WTC11 (cell line): Measurements from ENCODE around the gene SMOC1. TPM values are rescaled to one million over a fixed set of nuclear protein-coding genes. Genes with fewer than 3 reads are reported as not detected.

Experiments
- ATAC-seq: fragments of 200-7000 bp; cut with Tn5 transposase; 2 replicates; pipeline ENCODE4 v1.10.0; 2021; ENCODE audit warnings: mild to moderate bottlenecking, moderate library complexity
- CTCF ChIA-PET: fragments of 300-600 bp; sonication (Branson Sonifier 250); formaldehyde crosslinking; loops from one replicate; lab custom pipeline; 2021; ENCODE audit warnings: antibody characterized with exemption; lab: Charles Lee
- POLR2A ChIA-PET: fragments of 350-600 bp; sonication (Branson Sonifier 250); formaldehyde crosslinking; loops from one replicate; lab custom pipeline; 2021; ENCODE audit warnings: antibody characterized with exemption; lab: Charles Lee
- DNase-seq: peaks from one replicate; pipeline ENCODE4 v3.0.0; 2021; ENCODE audit warnings: low spot score
- H3K27ac Mint-ChIP-seq: 2 replicates; pipeline ENCODE4 v1.8.0; 2021; ENCODE audit warnings: mixed read lengths
- H3K27me3 Mint-ChIP-seq: 2 replicates; pipeline ENCODE4 v1.8.0; 2021; ENCODE audit warnings: low read depth, mild to moderate bottlenecking, moderate library complexity, mixed read lengths
- H3K36me3 Mint-ChIP-seq: 2 replicates; pipeline ENCODE4 v1.8.0; 2021; ENCODE audit warnings: mixed read lengths
- H3K4me1 Mint-ChIP-seq: 2 replicates; pipeline ENCODE4 v1.8.0; 2022; ENCODE audit warnings: mixed read lengths
- H3K4me3 Mint-ChIP-seq: 2 replicates; pipeline ENCODE4 v1.8.0; 2021; ENCODE audit warnings: mild to moderate bottlenecking, moderate library complexity, mixed read lengths
- H3K9me3 Mint-ChIP-seq: 2 replicates; pipeline ENCODE4 v1.8.0; 2021; ENCODE audit warnings: mixed read lengths
- IRF2 ChIP-seq: sonication (generic); formaldehyde crosslinking; IDR thresholded peaks from 2 replicates; pipeline ENCODE4 v1.8.0; 2022; ENCODE audit warnings: low read depth, missing genetic modification reagents, borderline replicate concordance
- KAT7 ChIP-seq: sonication (generic); formaldehyde crosslinking; IDR thresholded peaks from 2 replicates; pipeline ENCODE4 v1.8.1; 2023; ENCODE audit warnings: missing genetic modification reagents, mild to moderate bottlenecking, borderline replicate concordance
- RELA ChIP-seq: sonication (generic); formaldehyde crosslinking; IDR thresholded peaks from 2 replicates; pipeline ENCODE4 v1.8.1; 2022; ENCODE audit warnings: missing genetic modification reagents, mild to moderate bottlenecking, borderline replicate concordance
- SMAD4 ChIP-seq: sonication (generic); formaldehyde crosslinking; IDR thresholded peaks from 2 replicates; pipeline ENCODE4 v1.8.0; 2022; ENCODE audit warnings: mild to moderate bottlenecking, missing genetic modification reagents
- SOX15 ChIP-seq: fragments of 250-450 bp; sonication (Bioruptor Pico); IDR thresholded peaks from 2 replicates; pipeline ENCODE4 v1.9.0; 2021; ENCODE audit warnings: mild to moderate bottlenecking
- total RNA-seq: library from RNA; stranded (reverse); gene quantifications from 3 replicates; pipeline ENCODE4 v1.2.3, GENCODE V29; 2021
- TF ChIP-seq, protein P1 (sequence below): fragments of 250-450 bp; sonication (Bioruptor Pico); IDR thresholded peaks from 2 replicates; pipeline ENCODE4 v1.9.0; 2021; ENCODE audit warnings: mild to moderate bottlenecking
- TF ChIP-seq, protein P2 (sequence below): sonication (generic); formaldehyde crosslinking; conservative IDR thresholded peaks from 2 replicates; pipeline ENCODE4 v1.8.1; 2022; ENCODE audit warnings: mild to moderate bottlenecking, missing genetic modification reagents
- TF ChIP-seq, protein P3 (sequence below): sonication (generic); formaldehyde crosslinking; IDR thresholded peaks from 2 replicates; pipeline ENCODE4 v1.8.1; 2023; ENCODE audit warnings: mild to moderate bottlenecking, missing genetic modification reagents, moderate library complexity
- TF ChIP-seq, protein P4 (sequence below): sonication (generic); formaldehyde crosslinking; IDR thresholded peaks from 2 replicates; pipeline ENCODE4 v1.8.0; 2023; ENCODE audit warnings: missing genetic modification reagents
- TF ChIP-seq, protein P5 (sequence below): sonication (generic); formaldehyde crosslinking; IDR thresholded peaks from 2 replicates; pipeline ENCODE4 v1.8.1; 2022; ENCODE audit warnings: low read depth, mild to moderate bottlenecking, moderate library complexity, missing genetic modification reagents, borderline replicate concordance
- TF ChIP-seq, protein P6 (sequence below): sonication (generic); formaldehyde crosslinking; IDR thresholded peaks from 2 replicates; pipeline ENCODE4 v1.8.1; 2022; ENCODE audit warnings: mild to moderate bottlenecking, moderate library complexity, missing genetic modification reagents
- TF ChIP-seq, protein P7 (sequence below): fragments of 250-450 bp; sonication (Bioruptor Pico); IDR thresholded peaks from 2 replicates; pipeline ENCODE4 v1.9.0; 2021; ENCODE audit warnings: mild to moderate bottlenecking
- TF ChIP-seq, protein P8 (sequence below): sonication (generic); formaldehyde crosslinking; IDR thresholded peaks from 2 replicates; pipeline ENCODE4 v1.8.1; 2023; ENCODE audit warnings: mild to moderate bottlenecking, missing genetic modification reagents, borderline replicate concordance

Gene SMOC1
- total RNA-seq, 1 experiment from 2014 or later = 1.1 TPM

DNA sequence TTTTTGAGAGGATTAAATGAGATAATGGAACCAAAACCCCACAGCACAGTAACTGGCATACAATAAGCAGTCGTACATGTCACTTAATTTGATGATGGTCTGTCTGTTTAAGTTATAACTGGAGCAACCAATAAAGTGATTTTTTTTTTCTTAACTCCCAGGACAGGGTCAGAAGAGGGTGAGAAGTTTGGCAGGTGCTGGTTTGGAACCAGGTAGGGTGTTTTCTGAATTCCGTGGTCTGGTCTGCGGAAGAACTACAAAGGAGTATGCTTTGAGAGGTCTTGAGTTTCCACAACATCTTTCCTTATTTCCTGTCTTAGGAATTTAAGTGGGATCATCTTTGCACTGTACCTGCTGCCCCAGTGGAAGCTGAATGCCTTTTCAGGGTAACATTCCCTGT, 197.8 kb downstream of the SMOC1 start:
- H3K27me3 Mint-ChIP-seq = peaks cover 3% of the 10 kb centered on the region; the same call in 1 of the 2 replicates

More for the DNA sequence above, 197.8 kb downstream of the SMOC1 start:
- Mint-ChIP-seq H3K27ac (no peak overlapping the region), H3K4me3 (no peak overlapping the region), H3K9me3 (no peaks in the 10 kb centered on the region), H3K36me3 (no peaks in the 10 kb centered on the region), H3K4me1 (peaks cover 18% of the 10 kb centered on the region)
- DNase-seq (no peak), ATAC-seq (no peak)
- TF ChIP-seq, protein P1, sequence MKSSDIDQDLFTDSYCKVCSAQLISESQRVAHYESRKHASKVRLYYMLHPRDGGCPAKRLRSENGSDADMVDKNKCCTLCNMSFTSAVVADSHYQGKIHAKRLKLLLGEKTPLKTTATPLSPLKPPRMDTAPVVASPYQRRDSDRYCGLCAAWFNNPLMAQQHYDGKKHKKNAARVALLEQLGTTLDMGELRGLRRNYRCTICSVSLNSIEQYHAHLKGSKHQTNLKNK (CRISPR knock-in tag) = no peak
- TF ChIP-seq IRF2 (CRISPR knock-in tag) = no peak
- TF ChIP-seq, protein P2, sequence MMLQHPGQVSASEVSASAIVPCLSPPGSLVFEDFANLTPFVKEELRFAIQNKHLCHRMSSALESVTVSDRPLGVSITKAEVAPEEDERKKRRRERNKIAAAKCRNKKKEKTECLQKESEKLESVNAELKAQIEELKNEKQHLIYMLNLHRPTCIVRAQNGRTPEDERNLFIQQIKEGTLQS = no peak
- no peak for TF ChIP-seq KAT7 (CRISPR knock-in tag)
- TF ChIP-seq, protein P3, sequence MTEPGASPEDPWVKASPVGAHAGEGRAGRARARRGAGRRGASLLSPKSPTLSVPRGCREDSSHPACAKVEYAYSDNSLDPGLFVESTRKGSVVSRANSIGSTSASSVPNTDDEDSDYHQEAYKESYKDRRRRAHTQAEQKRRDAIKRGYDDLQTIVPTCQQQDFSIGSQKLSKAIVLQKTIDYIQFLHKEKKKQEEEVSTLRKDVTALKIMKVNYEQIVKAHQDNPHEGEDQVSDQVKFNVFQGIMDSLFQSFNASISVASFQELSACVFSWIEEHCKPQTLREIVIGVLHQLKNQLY (CRISPR knock-in tag) = no peak
- TF ChIP-seq RELA (CRISPR knock-in tag) = no peak
- TF ChIP-seq, protein P4, sequence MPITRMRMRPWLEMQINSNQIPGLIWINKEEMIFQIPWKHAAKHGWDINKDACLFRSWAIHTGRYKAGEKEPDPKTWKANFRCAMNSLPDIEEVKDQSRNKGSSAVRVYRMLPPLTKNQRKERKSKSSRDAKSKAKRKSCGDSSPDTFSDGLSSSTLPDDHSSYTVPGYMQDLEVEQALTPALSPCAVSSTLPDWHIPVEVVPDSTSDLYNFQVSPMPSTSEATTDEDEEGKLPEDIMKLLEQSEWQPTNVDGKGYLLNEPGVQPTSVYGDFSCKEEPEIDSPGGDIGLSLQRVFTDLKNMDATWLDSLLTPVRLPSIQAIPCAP (CRISPR knock-in tag) = no peak
- TF ChIP-seq, protein P5, sequence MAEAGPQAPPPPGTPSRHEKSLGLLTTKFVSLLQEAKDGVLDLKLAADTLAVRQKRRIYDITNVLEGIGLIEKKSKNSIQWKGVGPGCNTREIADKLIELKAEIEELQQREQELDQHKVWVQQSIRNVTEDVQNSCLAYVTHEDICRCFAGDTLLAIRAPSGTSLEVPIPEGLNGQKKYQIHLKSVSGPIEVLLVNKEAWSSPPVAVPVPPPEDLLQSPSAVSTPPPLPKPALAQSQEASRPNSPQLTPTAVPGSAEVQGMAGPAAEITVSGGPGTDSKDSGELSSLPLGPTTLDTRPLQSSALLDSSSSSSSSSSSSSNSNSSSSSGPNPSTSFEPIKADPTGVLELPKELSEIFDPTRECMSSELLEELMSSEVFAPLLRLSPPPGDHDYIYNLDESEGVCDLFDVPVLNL (CRISPR knock-in tag) = no peak
- TF ChIP-seq SOX15 (CRISPR knock-in tag) = no peak
- no peak for TF ChIP-seq SMAD4 (CRISPR knock-in tag)
- TF ChIP-seq, protein P6, sequence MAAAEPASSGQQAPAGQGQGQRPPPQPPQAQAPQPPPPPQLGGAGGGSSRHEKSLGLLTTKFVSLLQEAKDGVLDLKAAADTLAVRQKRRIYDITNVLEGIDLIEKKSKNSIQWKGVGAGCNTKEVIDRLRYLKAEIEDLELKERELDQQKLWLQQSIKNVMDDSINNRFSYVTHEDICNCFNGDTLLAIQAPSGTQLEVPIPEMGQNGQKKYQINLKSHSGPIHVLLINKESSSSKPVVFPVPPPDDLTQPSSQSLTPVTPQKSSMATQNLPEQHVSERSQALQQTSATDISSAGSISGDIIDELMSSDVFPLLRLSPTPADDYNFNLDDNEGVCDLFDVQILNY (CRISPR knock-in tag) = no peak
- TF ChIP-seq, protein P7, sequence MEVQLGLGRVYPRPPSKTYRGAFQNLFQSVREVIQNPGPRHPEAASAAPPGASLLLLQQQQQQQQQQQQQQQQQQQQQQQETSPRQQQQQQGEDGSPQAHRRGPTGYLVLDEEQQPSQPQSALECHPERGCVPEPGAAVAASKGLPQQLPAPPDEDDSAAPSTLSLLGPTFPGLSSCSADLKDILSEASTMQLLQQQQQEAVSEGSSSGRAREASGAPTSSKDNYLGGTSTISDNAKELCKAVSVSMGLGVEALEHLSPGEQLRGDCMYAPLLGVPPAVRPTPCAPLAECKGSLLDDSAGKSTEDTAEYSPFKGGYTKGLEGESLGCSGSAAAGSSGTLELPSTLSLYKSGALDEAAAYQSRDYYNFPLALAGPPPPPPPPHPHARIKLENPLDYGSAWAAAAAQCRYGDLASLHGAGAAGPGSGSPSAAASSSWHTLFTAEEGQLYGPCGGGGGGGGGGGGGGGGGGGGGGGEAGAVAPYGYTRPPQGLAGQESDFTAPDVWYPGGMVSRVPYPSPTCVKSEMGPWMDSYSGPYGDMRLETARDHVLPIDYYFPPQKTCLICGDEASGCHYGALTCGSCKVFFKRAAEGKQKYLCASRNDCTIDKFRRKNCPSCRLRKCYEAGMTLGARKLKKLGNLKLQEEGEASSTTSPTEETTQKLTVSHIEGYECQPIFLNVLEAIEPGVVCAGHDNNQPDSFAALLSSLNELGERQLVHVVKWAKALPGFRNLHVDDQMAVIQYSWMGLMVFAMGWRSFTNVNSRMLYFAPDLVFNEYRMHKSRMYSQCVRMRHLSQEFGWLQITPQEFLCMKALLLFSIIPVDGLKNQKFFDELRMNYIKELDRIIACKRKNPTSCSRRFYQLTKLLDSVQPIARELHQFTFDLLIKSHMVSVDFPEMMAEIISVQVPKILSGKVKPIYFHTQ (CRISPR knock-in tag) = no peak
- TF ChIP-seq, protein P8, sequence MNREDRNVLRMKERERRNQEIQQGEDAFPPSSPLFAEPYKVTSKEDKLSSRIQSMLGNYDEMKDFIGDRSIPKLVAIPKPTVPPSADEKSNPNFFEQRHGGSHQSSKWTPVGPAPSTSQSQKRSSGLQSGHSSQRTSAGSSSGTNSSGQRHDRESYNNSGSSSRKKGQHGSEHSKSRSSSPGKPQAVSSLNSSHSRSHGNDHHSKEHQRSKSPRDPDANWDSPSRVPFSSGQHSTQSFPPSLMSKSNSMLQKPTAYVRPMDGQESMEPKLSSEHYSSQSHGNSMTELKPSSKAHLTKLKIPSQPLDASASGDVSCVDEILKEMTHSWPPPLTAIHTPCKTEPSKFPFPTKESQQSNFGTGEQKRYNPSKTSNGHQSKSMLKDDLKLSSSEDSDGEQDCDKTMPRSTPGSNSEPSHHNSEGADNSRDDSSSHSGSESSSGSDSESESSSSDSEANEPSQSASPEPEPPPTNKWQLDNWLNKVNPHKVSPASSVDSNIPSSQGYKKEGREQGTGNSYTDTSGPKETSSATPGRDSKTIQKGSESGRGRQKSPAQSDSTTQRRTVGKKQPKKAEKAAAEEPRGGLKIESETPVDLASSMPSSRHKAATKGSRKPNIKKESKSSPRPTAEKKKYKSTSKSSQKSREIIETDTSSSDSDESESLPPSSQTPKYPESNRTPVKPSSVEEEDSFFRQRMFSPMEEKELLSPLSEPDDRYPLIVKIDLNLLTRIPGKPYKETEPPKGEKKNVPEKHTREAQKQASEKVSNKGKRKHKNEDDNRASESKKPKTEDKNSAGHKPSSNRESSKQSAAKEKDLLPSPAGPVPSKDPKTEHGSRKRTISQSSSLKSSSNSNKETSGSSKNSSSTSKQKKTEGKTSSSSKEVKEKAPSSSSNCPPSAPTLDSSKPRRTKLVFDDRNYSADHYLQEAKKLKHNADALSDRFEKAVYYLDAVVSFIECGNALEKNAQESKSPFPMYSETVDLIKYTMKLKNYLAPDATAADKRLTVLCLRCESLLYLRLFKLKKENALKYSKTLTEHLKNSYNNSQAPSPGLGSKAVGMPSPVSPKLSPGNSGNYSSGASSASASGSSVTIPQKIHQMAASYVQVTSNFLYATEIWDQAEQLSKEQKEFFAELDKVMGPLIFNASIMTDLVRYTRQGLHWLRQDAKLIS = no peak
- ChIA-PET CTCF (no interaction called here), POLR2A (no interaction called here)
